Measurements from ENCODE around the gene ALKBH7. TPM values are rescaled to one million over a fixed set of nuclear protein-coding genes. Genes with fewer than 3 reads are reported as not detected.
A peak's percentile ranks its signal among the peaks of the same experiment; 100 is the strongest.

ALKBH7 gene
- total and polyA plus RNA-seq, 2 donors from 2014 or later, result 70.3 to 175 TPM

GRCh38 chr19:6418562-6418932 is 46.0 kb downstream of the ALKBH7 start:
- Histone ChIP-seq H3K4me1 (ENCODE audit: control insufficient read depth in 2 of 3, insufficient read depth in 2 of 3, low read depth in 1 of 3, low read length in 3 of 3) (peaks cover 0 to 16% (median 9%) of the 10 kb centered on the region in 3 donors), H3K36me3 (ENCODE audit: control insufficient read depth in 2 of 3, insufficient read depth in 3 of 3, low read length in 3 of 3) (peaks cover 7 to 67% (median 27%) of the 10 kb centered on the region in 3 donors), H3K9me3 (ENCODE audit: control insufficient read depth in 2 of 3, insufficient read depth in 1 of 3, low read length in 3 of 3) (no peaks in the 10 kb centered on the region), H3K9ac (ENCODE audit: low read length in 3 of 3) (no peak overlapping the region), H3K27me3 (ENCODE audit: control insufficient read depth, insufficient read depth, low read length) (no peaks in the 10 kb centered on the region), H3K4me3 (ENCODE audit: low read length in 3 of 3) (no peak overlapping the region), H3K27ac (ENCODE audit: low read depth in 2 of 2, low read length in 2 of 2) (no peak overlapping the region)
- intact Hi-C loops (cut with DNase I), result no loop called here
- no peak for FAIRE-seq
- no peak for TF ChIP-seq CTCF (IDR thresholded peaks at IDR 0.05; ENCODE audit: borderline replicate concordance, extremely low read depth, insufficient read depth)
- no peak for DNase-seq

DNA sequence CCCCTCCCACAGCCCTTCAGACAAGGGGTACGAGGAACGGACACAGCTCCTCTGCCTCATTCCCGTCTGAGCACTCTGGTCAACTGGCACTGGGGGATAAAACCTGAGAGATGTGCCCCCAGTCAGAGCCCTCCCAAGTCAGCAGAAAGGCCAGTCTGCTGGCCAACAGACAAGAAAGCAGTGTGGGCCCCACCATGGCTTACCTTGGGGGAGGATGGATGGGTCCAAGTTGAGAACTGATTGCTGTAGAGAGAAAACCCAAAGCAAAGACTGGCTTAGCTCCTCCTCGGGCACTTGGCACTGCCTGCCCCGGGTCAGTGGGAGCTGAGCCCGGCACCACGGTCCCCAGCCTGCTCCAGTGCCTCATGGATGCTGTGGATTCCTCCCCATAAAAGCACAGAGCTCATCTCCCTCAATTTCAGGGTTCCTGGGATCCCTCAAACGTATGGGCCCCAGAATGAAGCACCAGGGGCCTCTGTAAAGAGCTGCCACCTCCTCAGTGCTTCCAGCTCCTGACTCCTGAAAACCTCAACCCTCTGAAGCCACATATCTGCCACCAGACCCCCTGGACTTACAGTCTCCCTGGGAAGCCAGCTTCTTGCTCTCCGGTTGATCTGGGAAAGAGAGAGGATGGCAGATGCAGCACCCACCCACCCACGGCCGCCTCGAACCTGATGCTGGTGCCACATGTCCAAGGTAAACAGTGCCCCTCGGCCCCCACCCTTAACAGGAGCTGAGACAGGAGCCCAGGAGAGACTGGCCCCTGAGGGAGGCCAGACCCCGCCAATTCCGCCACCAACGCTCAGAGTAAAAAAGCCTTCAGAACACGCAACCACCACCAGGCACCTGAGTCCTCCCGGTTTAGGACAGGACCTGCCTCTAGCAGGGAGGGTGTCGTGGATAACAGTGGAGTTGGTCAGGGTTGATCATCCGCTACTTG is 48.8 kb downstream of the ALKBH7 start:
- FAIRE-seq (no peak), DNase-seq (no peak)
- Histone ChIP-seq H3K27me3 (ENCODE audit: control insufficient read depth, insufficient read depth, low read length) (no peaks in the 10 kb centered on the region), H3K9me3 (ENCODE audit: control insufficient read depth in 2 of 3, insufficient read depth in 1 of 3, low read length in 3 of 3) (no peaks in the 10 kb centered on the region), H3K9ac (ENCODE audit: low read length in 3 of 3) (peak overlapping the region in 2 of 3 donors; percentile 13 to 22), H3K36me3 (ENCODE audit: control insufficient read depth in 2 of 3, insufficient read depth in 3 of 3, low read length in 3 of 3) (peaks cover 7 to 58% (median 22%) of the 10 kb centered on the region in 3 donors), H3K27ac (ENCODE audit: low read depth in 2 of 2, low read length in 2 of 2) (no peak overlapping the region), H3K4me3 (ENCODE audit: low read length in 3 of 3) (no peak overlapping the region), H3K4me1 (ENCODE audit: control insufficient read depth in 2 of 3, insufficient read depth in 2 of 3, low read depth in 1 of 3, low read length in 3 of 3) (peaks cover 0 to 23% (median 9%) of the 10 kb centered on the region in 3 donors)
- no peak for TF ChIP-seq CTCF (IDR thresholded peaks at IDR 0.05; ENCODE audit: borderline replicate concordance, extremely low read depth, insufficient read depth)
- intact Hi-C loops (cut with DNase I), result no loop called here

- peak overlapping the region; percentile 56 to 71 for H3K27ac ChIP-seq (ENCODE audit: low read depth in 2 of 2, low read length in 2 of 2)
- H3K27me3 ChIP-seq (ENCODE audit: control insufficient read depth, insufficient read depth, low read length), result no peaks in the 10 kb centered on the region
- no peak for FAIRE-seq
- H3K36me3 ChIP-seq (ENCODE audit: control insufficient read depth in 2 of 3, insufficient read depth in 3 of 3, low read length in 3 of 3), result peaks cover 5 to 35% (median 14%) of the 10 kb centered on the region in 3 donors
- intact Hi-C loops (cut with DNase I), result no loop called here
- peaks cover 0 to 23% (median 9%) of the 10 kb centered on the region in 3 donors for H3K4me1 ChIP-seq (ENCODE audit: control insufficient read depth in 2 of 3, insufficient read depth in 2 of 3, low read depth in 1 of 3, low read length in 3 of 3)
- DNase-seq, result peak in 4 of 5 donors; percentile 47 to 81 (median 68)
- peak overlapping the region; percentile 75 to 93 (median 86) for H3K9ac ChIP-seq (ENCODE audit: low read length in 3 of 3)
- no peak for TF ChIP-seq CTCF (IDR thresholded peaks at IDR 0.05; ENCODE audit: borderline replicate concordance, extremely low read depth, insufficient read depth)
- H3K4me3 ChIP-seq (ENCODE audit: low read length in 3 of 3), result peak overlapping the region; percentile 68 to 93 (median 89)
- no peaks in the 10 kb centered on the region for H3K9me3 ChIP-seq (ENCODE audit: control insufficient read depth in 2 of 3, insufficient read depth in 1 of 3, low read length in 3 of 3)
Observed at GRCh38 chr19:6423499-6424194, 51.1 kb downstream of the ALKBH7 start.

Measured in kidney (tissue), 14 donors.